Loucy (cell line): ENCODE results near the gene PDGFD.

ENCODE experiments used
- H2AFZ ChIP-seq: fragments of 200-600 bp; sonication (generic); 2 replicates; pipeline ENCODE4 v1.6.0; 2016; ENCODE audit warnings: antibody characterized with exemption, mild to moderate bottlenecking, low read length, moderate library complexity
- H3F3A ChIP-seq: fragments of 200-600 bp; 2 replicates; pipeline ENCODE4 v1.6.0; 2016; ENCODE audit warnings: antibody characterized with exemption, low read depth, mild to moderate bottlenecking
- H3K27me3 ChIP-seq: fragments of 200-600 bp; sonication (generic); 2 replicates; pipeline ENCODE4 v1.6.1; 2014; ENCODE audit warnings: low read length, mild to moderate bottlenecking; ENCODE audit not compliant: insufficient read depth, poor library complexity, severe bottlenecking
- H3K36me3 ChIP-seq: fragments of 200-600 bp; sonication (generic); 2 replicates; pipeline ENCODE4 v1.6.1; 2016; ENCODE audit warnings: low read length; ENCODE audit not compliant: insufficient read depth
- H3K4me1 ChIP-seq: fragments of 200-600 bp; sonication (generic); 2 replicates; pipeline ENCODE4 v1.5.1; 2014; ENCODE audit warnings: low read length, mild to moderate bottlenecking; ENCODE audit not compliant: insufficient read depth, poor library complexity, severe bottlenecking
- H3K4me2 ChIP-seq: fragments of 200-600 bp; sonication (generic); 2 replicates; pipeline ENCODE4 v1.6.0; 2014; ENCODE audit warnings: antibody characterized with exemption, low read length, low read depth, mild to moderate bottlenecking; ENCODE audit not compliant: poor library complexity, severe bottlenecking
- H3K4me3 ChIP-seq: fragments of 200-600 bp; sonication (generic); 2 replicates; pipeline ENCODE4 v1.5.1; 2014; ENCODE audit warnings: low read length, mild to moderate bottlenecking, mixed read lengths; ENCODE audit not compliant: poor library complexity, severe bottlenecking
- H3K79me2 ChIP-seq: fragments of 200-600 bp; sonication (generic); 2 replicates; pipeline ENCODE4 v1.6.1; 2014; ENCODE audit warnings: low read length; ENCODE audit not compliant: insufficient read depth
- H3K9ac ChIP-seq: fragments of 200-600 bp; sonication (generic); 2 replicates; pipeline ENCODE4 v1.6.0; 2014; ENCODE audit warnings: mild to moderate bottlenecking, low read depth, low read length, moderate library complexity; ENCODE audit not compliant: poor library complexity, severe bottlenecking
- H3K9me2 ChIP-seq: fragments of 200-600 bp; sonication (generic); replicated peaks from 2 replicates; pipeline ENCODE4 v1.6.1; 2016; ENCODE audit warnings: low read depth, low read length, mixed read lengths
- H3K9me3 ChIP-seq: fragments of 200-600 bp; sonication (generic); 2 replicates; pipeline ENCODE4 v1.6.1; 2014; ENCODE audit warnings: mild to moderate bottlenecking, antibody characterized with exemption, low read length, low read depth; ENCODE audit not compliant: insufficient read depth
- H4K20me1 ChIP-seq: fragments of 200-600 bp; sonication (generic); 2 replicates; pipeline ENCODE4 v1.6.0; 2014; ENCODE audit warnings: antibody characterized with exemption, low read length, mild to moderate bottlenecking; ENCODE audit not compliant: insufficient read depth, poor library complexity, severe bottlenecking
- CTCF ChIP-seq: fragments of 200-600 bp; sonication (generic); conservative IDR thresholded peaks from 2 replicates; pipeline ENCODE4 v1.5.1; 2014; ENCODE audit warnings: mild to moderate bottlenecking, antibody characterized with exemption, low read length
- EZH2phosphoT487 ChIP-seq: fragments of 200-600 bp; IDR thresholded peaks from 2 replicates; pipeline ENCODE4 v1.6.1; 2018; ENCODE audit warnings: antibody characterized with exemption, mild to moderate bottlenecking, moderate library complexity, borderline replicate concordance

PDGFD gene

GRCh38 chr11:103972013-103972412 lies 191.9 kb downstream of the PDGFD start:
- Histone ChIP-seq H3K9me3 (no peaks in the 10 kb centered on the region), H3K4me3 (no peak overlapping the region), H3K4me1 (no peaks in the 10 kb centered on the region), H3K9me2 (no peaks in the 10 kb centered on the region), H2AFZ (no peak overlapping the region), H3K27me3 (no peaks in the 10 kb centered on the region), H3F3A (no peaks in the 10 kb centered on the region), H3K4me2 (no peak overlapping the region), H4K20me1 (no peaks in the 10 kb centered on the region), H3K36me3 (no peaks in the 10 kb centered on the region), H3K9ac (no peak overlapping the region), H3K79me2 (no peaks in the 10 kb centered on the region)
- no peak for TF ChIP-seq CTCF
- no peak for TF ChIP-seq EZH2phosphoT487

GRCh38 chr11:103970701-103971249 lies 193.2 kb downstream of the PDGFD start:
- no peak overlapping the region for H2AFZ ChIP-seq
- no peaks in the 10 kb centered on the region for H4K20me1 ChIP-seq
- no peaks in the 10 kb centered on the region for H3K9me2 ChIP-seq
- H3K36me3 ChIP-seq: no peaks in the 10 kb centered on the region
- H3K4me3 ChIP-seq: no peak overlapping the region
- TF ChIP-seq EZH2phosphoT487: no peak
- TF ChIP-seq CTCF: no peak
- no peaks in the 10 kb centered on the region for H3K27me3 ChIP-seq
- H3K9me3 ChIP-seq: no peaks in the 10 kb centered on the region
- no peak overlapping the region for H3K9ac ChIP-seq
- H3K4me1 ChIP-seq: no peaks in the 10 kb centered on the region
- H3K79me2 ChIP-seq: no peaks in the 10 kb centered on the region
- H3F3A ChIP-seq: no peaks in the 10 kb centered on the region
- no peak overlapping the region for H3K4me2 ChIP-seq

- H3F3A ChIP-seq: no peaks in the 10 kb centered on the region
- H3K4me2 ChIP-seq: no peak overlapping the region
- H3K9me2 ChIP-seq: no peaks in the 10 kb centered on the region
- no peak overlapping the region for H2AFZ ChIP-seq
- no peak for TF ChIP-seq EZH2phosphoT487
- no peak for TF ChIP-seq CTCF
- H4K20me1 ChIP-seq: no peaks in the 10 kb centered on the region
- H3K4me3 ChIP-seq: no peak overlapping the region
- no peaks in the 10 kb centered on the region for H3K79me2 ChIP-seq
- H3K9ac ChIP-seq: no peak overlapping the region
- no peaks in the 10 kb centered on the region for H3K36me3 ChIP-seq
- H3K9me3 ChIP-seq: no peaks in the 10 kb centered on the region
- H3K27me3 ChIP-seq: no peaks in the 10 kb centered on the region
- H3K4me1 ChIP-seq: no peaks in the 10 kb centered on the region
Measured at GRCh38 chr11:103968685-103969084, 195.3 kb downstream of the PDGFD start.
